Measurements from ENCODE around the gene OVCH2.
"Not testable (repeated sequence)": the region's sequence is repeated elsewhere in the genome, so short reads cannot be mapped to it uniquely, and the experiment has no call there.

- TF ChIP-seq CTCF (IDR thresholded peaks at IDR 0.05 in 8 of 11, conservative IDR thresholded peaks at IDR 0.05 in 3 of 11); POLR2AphosphoS5 (IDR thresholded peaks at IDR 0.05); POLR2A (IDR thresholded peaks at IDR 0.05): not testable (repeated sequence)
These were observed 42.7 kb downstream of the OVCH2 start for GRCh38 chr11:7663531-7663930.

Measured in spleen (tissue), 7 donors.